GM21360 (cell line): ENCODE measurements around the gene HJURP.

Source experiments
- ATAC-seq: cut with Tn5 transposase; IDR thresholded peaks from one replicate; pipeline ENCODE4 v1.9.1; 2021; ENCODE audit warnings: mild to moderate bottlenecking, moderate library complexity; ENCODE audit not compliant: unreplicated experiment

Gene HJURP

GRCh38 chr2:233849607-233850271, 4.6 kb downstream of the HJURP start:
- ATAC-seq = no peak

- no peak for ATAC-seq
Observed at GRCh38 chr2:233848276-233848675, 6.1 kb downstream of the HJURP start.

DNA sequence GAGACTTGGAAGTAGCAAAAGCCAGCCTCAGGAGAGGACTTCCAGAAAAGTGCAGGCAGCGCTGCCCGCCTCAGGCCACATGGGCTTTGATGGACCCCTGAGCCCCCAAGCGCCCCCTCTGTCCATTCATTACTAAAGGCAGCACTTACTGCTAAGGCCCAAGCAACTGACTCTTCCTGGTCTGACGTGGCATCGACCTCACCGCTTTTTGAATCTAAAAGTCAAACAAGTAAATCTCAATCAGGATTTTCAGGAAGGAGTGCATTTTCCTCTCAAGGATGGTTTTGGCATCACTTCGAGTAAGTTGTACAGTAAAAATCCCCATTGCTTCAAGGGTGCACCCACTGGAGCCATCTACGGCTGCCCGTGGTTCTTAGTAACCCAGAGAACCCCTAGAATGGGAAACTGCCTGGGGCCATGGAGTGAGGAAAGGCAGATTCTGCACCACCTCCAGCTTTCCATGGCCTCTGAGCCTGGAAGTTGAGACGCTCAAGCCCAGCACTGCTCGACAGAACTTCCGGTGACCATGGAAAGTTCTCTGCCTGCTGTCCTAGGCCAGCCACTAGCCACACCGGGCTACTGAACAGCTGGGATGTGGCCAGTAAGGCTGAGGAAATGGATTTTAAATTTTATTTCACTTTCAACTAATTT, 7.0 kb downstream of the HJURP start:
- ATAC-seq = no peak

GRCh38 chr2:233846387-233847247, 7.7 kb downstream of the HJURP start:
- no peak for ATAC-seq

GRCh38 chr2:233845301-233846060, 8.9 kb downstream of the HJURP start:
- no peak for ATAC-seq

- no peak for ATAC-seq
Observed at GRCh38 chr2:233844836-233845235, 9.5 kb downstream of the HJURP start.

DNA sequence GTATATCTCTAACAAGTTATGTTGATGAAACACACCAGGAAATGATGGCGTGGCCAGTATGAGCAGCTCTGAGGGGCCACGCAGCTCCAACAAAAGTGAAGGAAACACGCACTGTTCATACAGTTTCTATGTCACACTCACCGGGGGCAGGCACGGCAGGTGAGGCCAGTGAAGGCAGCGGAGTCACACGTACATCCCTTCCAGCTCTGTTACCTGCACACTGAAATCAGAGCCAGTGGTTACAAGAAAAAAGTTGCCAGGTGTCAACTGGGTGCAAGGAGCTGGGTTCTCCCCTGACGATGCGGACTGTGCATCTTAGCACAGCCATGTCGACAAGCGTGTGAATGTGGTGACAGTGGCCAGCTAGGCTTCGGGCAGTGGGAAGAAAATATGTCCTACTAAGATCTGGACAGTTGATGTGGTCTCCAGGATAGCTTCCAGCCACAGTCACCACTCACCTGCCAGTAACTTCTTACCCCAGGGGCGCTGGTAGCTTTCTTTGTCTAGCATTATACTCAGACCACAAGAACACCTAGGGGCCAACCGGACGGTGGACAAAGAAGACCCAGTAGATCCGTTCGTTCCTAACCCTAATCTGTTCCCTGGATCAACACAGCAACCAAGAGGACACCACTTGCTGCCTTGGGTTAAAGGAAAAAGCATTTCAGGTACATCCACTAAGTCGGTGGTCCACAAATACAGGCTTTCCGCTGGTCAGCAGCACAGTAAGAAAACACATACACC, 10.1 kb downstream of the HJURP start:
- ATAC-seq = no peak

DNA sequence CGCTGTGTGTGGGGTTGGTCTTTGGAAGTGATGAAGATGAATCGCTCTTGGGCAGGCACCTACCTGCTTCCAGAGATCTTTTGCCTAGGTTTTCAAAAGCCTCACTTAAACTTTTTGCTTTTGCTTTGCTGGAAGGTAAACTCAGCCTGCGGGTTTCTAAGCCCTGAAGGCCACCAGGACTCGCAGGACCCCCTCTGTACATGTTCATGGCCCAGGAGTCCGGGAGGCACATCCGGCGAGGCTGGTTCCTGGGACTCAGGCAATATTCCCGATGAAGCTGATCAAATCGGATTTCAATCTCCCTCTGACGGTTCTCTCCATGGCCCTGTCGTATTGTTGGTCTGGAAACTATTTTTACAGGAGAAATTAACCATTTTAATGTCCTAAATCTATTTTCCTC, 13.2 kb downstream of the HJURP start:
- ATAC-seq = no peak

DNA sequence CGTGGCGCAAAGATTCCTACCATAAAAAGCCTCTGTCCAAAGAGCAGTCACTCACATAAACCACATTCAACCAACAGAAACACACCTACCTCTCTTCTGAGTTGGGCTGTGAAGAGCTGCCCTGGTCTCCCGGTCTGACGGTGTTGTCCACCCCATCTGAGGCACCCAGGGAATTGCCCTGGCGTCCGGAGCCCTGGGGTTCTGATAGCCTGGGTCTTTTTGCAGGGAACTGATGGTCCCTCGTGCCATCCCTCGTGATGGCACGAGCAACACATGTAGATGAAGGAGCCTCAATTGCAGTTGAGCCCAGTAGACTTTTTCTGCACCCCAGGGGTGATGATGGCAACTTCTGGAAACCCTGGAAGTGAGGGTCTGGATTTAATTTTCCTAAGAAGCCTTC, 13.8 kb downstream of the HJURP start:
- no peak for ATAC-seq

GRCh38 chr2:233839447-233839820, 14.9 kb downstream of the HJURP start:
- ATAC-seq = no peak

DNA sequence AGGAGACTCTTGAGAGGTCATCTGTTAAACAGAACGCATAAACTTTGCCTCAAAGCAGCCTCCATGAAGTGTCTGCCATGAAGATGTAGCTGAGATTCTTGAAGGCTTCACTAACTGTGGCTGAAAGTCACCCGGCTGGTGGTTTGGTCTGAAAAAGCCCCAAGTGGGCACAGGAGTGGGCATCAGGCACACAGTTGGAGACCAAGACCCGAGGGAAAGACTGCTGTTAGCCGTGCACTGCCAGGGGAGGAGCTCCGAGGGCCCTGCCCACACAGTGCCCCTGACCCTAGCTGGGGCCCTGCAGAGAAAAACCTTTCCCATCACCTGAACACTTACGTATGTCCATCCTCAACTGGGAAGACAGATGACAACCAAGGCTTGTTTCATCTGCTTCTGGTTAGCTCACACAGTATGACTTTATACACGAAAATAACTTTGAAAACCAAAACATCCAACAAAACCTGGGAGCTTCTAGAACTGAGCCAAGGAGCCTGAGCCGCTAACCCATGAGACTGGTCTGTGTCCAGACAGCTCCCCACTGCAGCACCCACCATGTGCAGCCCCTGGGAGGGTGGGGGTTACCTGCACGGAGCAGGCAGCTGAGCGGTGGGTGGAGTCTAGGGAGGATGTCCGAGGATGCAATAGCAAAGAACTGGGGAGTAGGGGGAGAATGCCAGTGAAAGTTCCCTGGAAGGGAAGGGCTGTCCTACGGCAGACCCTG, 15.4 kb downstream of the HJURP start:
- no peak for ATAC-seq

GRCh38 chr2:233838251-233838650, 16.1 kb downstream of the HJURP start:
- no peak for ATAC-seq

DNA sequence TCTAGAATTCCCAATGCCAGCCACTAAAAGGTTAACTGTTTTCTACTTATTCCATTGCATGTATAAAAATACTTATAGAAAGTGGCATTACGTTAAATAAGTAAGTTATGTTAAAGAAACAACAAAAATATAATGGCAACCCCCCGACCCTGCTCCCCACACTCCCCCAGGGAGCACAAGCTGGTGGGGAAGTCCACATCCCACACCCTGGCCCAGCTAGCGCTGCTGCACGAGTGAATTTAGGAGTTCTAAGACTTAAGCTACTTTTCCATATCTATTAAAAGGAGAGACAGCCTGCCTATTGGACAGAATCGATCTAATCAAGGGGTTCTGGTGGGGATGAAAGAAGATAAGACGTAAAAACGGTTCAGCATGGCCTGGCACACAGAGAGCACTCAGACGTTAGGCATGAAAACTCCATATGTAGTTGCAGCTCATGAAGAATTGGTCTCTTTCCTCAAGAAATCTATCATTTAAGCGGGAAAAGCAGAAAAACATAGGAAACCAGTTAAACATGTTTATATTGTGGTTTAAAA, 16.6 kb downstream of the HJURP start:
- no peak for ATAC-seq

- no peak for ATAC-seq
Observed at GRCh38 chr2:233836359-233836758, 18.0 kb downstream of the HJURP start.

- no peak for ATAC-seq
Observed at GRCh38 chr2:233835230-233836186, 18.8 kb downstream of the HJURP start.

DNA sequence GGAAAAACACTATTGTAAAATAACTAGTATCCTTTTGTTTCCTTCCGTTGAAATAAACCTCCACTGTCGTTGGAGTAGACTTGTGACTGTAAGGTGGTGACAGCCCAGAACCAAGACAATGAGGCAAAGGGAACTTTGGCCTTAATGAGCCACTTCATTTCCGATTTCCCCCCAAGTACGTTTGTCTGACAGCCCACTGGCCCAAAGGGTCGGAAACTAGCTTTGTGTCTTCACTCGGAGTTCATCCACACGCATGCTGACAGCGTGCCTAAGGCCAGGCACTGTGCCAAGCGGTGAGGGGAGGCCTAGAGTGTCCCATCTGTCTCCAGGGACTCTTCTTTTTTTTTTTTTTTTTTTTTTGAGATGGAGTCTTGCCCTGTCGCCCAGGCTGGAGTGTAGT, 21.0 kb downstream of the HJURP start:
- ATAC-seq = no peak

- no peak for ATAC-seq
Observed at GRCh38 chr2:233832869-233833311, 21.4 kb downstream of the HJURP start.

GRCh38 chr2:233832414-233832813, 21.9 kb downstream of the HJURP start:
- no peak for ATAC-seq
